HEK293 (cell line): ENCODE results near the gene ACTG2.

Experiments
- BCL11B ChIP-seq: fragments of 450-650 bp; formaldehyde crosslinking; IDR thresholded peaks from 2 replicates; pipeline ENCODE4 v1.5.1; 2016; ENCODE audit warnings: low read depth, missing biosample characterization, missing genetic modification characterization
- CTCF ChIP-seq: fragments of 450-650 bp; formaldehyde crosslinking; IDR thresholded peaks from 2 replicates; pipeline ENCODE4 v1.5.1; 2016; ENCODE audit warnings: missing biosample characterization, missing genetic modification characterization
- HIC1 ChIP-seq: fragments of 450-650 bp; formaldehyde crosslinking; IDR thresholded peaks from 2 replicates; pipeline ENCODE4 v1.5.1; 2016; ENCODE audit warnings: missing biosample characterization, missing genetic modification characterization
- MYNN ChIP-seq: fragments of 450-650 bp; formaldehyde crosslinking; IDR thresholded peaks from 2 replicates; pipeline ENCODE4 v1.5.1; 2016; ENCODE audit warnings: missing biosample characterization, missing genetic modification characterization, borderline replicate concordance
- SCRT1 ChIP-seq: fragments of 450-650 bp; formaldehyde crosslinking; IDR thresholded peaks from 2 replicates; pipeline ENCODE4 v1.5.1; 2016; ENCODE audit warnings: missing biosample characterization, missing genetic modification characterization, borderline replicate concordance
- ZBTB20 ChIP-seq: fragments of 450-650 bp; formaldehyde crosslinking; IDR thresholded peaks from 2 replicates; pipeline ENCODE4 v1.5.1; 2016; ENCODE audit warnings: missing biosample characterization, missing genetic modification characterization
- ZNF19 ChIP-seq: fragments of 450-650 bp; formaldehyde crosslinking; IDR thresholded peaks from 2 replicates; pipeline ENCODE4; 2016; ENCODE audit warnings: missing biosample characterization, missing genetic modification characterization, low read depth

- no peak for TF ChIP-seq HIC1 (tag by site-specific recombination)
- no peak for TF ChIP-seq CTCF (tag by site-specific recombination)
- no peak for TF ChIP-seq BCL11B (tag by site-specific recombination)
- no peak for TF ChIP-seq ZNF19 (tag by site-specific recombination)
- no peak for TF ChIP-seq ZBTB20 (tag by site-specific recombination)
- TF ChIP-seq MYNN: no peak
- no peak for TF ChIP-seq SCRT1
Observed at GRCh38 chr2:73918856-73919255, 26.0 kb downstream of the ACTG2 start.
